GM21825 (cell line): ENCODE data around the gene GDF2.

ENCODE experiments used
- ATAC-seq: cut with Tn5 transposase; IDR thresholded peaks from one replicate; pipeline ENCODE4 v1.9.1; 2021; ENCODE audit warnings: mild to moderate bottlenecking, moderate library complexity; ENCODE audit not compliant: unreplicated experiment

The GDF2 gene

GRCh38 chr10:47290338-47290737 lies 31.9 kb upstream of the GDF2 start:
- no peak for ATAC-seq

- ATAC-seq, result no peak
These were observed 30.6 kb upstream of the GDF2 start for GRCh38 chr10:47291682-47292081.

- no peak for ATAC-seq
These were observed 28.2 kb upstream of the GDF2 start for GRCh38 chr10:47294057-47294456.

DNA sequence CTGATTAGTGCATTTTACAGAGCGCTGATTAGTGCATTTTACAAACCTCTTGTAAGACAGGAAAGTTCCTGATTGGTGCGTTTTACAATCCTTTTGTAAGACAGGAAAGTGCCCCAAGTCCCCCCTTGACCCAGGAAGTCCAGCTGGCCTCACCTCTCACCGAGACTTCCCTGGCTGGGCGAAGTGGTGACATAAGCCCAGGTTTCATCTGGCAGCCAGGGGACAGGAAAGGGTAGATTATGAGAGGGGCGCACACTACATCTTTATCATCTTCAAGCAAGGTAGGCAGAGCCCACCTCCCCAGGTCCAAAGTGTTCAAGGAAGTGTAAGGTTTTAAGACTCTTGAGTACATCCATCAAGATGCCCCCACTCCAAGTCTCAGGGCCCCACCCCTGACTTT lies 27.8 kb upstream of the GDF2 start:
- no peak for ATAC-seq

DNA sequence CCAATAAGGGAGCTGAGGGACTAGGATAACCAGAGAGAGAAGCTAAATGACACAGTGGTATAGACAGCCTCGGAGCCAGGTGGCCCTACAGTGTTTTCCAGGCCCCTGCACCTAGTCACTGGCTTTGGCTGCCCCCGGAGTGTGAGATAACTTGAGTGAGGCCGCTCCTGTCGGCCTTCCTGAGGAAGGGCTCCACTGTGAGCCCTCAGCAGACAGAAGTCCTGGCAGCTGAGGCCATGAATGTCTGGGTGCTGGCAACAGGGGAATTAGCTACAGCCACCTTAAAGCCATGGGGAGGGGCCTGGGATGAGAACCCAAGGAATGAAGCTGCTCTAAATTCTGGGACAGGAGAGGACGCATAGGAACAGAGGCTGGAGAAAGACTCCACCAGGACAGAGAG lies 26.8 kb upstream of the GDF2 start:
- ATAC-seq, result no peak

GRCh38 chr10:47296156-47296894 lies 25.9 kb upstream of the GDF2 start:
- no peak for ATAC-seq

- ATAC-seq, result no peak
These were observed 25.3 kb upstream of the GDF2 start for GRCh38 chr10:47296941-47297340.

GRCh38 chr10:47297866-47298540 lies 24.3 kb upstream of the GDF2 start:
- ATAC-seq, result no peak

- no peak for ATAC-seq
These were observed 23.5 kb upstream of the GDF2 start for GRCh38 chr10:47298715-47299114.

GRCh38 chr10:47299611-47300428 lies 22.4 kb upstream of the GDF2 start, which contains the start of gene GDF10:
Gene GDF10, plus strand, starts transcription at chr10:47300197. Its CDS starts 455 bp downstream, at chr10:47300652.
- ATAC-seq, result no peak

DNA sequence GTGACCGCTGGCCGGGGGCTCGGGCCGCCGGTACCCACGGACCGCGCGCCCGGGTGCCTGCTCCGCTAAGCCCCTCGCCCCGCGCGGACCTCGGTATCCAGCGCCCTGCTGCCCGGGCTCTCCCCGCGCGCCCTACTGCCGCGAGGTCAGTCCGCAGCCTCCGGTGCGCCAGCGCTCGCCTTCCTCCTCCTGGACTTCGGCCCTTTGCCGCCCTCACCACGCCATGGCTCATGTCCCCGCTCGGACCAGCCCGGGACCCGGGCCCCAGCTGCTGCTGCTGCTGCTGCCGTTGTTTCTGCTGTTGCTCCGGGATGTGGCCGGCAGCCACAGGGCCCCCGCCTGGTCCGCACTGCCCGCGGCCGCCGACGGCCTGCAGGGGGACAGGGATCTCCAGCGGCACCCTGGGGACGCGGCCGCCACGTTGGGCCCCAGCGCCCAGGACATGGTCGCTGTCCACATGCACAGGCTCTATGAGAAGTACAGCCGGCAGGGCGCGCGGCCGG lies 21.8 kb upstream of the GDF2 start:
- no peak for ATAC-seq

- ATAC-seq, result no peak
These were observed 20.4 kb upstream of the GDF2 start for GRCh38 chr10:47301833-47302232.

- ATAC-seq, result no peak
These were observed 19.1 kb upstream of the GDF2 start for GRCh38 chr10:47303105-47303504.

GRCh38 chr10:47303866-47304265 lies 18.4 kb upstream of the GDF2 start:
- no peak for ATAC-seq

DNA sequence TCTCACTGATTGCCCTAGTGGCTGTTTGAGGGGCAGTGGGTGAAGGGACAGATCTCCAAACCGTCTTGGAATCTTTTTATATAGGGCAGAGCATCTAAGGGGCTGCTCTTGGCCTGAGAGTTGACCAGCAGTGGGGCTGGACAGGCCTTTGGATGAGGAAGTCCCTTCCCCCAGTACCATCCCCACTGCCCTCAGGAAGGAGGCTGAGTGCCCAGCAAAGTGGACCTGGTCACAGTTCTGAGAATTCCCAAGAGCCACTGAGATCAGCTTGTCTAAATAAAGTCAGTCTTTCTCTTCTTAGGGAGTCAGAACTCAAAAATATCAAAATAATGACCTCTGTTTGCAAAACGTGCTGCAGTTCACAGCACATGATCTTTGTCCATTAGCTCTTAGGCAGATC lies 16.7 kb upstream of the GDF2 start:
- no peak for ATAC-seq

GRCh38 chr10:47306387-47307210 lies 15.7 kb upstream of the GDF2 start:
- ATAC-seq, result no peak

- ATAC-seq, result no peak
These were observed 14.9 kb upstream of the GDF2 start for GRCh38 chr10:47307381-47307780.

GRCh38 chr10:47308775-47309174 lies 13.5 kb upstream of the GDF2 start:
- ATAC-seq, result no peak

DNA sequence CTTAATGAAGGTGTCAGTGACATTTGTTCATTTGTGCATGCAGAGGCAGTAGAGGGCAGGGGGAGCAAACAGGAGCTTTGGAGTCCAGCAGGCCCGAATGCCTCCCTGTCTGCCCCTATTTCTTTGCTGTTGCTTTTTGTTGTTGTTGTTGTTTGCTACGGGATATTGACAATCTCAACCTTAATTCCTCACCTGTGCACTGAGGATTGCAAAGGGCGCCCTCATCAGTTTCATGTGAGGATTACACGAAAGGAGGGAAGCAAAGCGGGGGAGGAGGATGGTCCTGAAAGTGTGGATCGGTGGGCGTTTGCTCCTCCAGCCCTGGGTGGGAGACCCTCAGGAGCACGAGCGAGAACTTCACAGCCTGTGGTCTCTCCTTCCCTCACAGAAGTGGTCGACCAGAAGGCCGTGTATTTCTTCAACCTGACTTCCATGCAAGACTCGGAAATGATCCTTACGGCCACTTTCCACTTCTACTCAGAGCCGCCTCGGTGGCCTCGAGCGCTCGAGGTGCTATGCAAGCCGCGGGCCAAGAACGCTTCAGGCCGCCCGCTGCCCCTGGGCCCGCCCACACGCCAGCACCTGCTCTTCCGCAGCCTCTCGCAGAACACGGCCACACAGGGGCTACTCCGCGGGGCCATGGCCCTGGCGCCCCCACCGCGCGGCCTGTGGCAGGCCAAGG lies 12.7 kb upstream of the GDF2 start:
- no peak for ATAC-seq

- ATAC-seq, result no peak
These were observed 12.2 kb upstream of the GDF2 start for GRCh38 chr10:47310090-47310505.
